Measurements from ENCODE around the gene SUGP2.

SUGP2 gene

GRCh38 chr19:19059018-19059836, 25.9 kb upstream of the SUGP2 start:
- DNase-seq (ENCODE audit: low spot score): no peak

- DNase-seq (ENCODE audit: low spot score): no peak
These were observed 24.4 kb upstream of the SUGP2 start for GRCh38 chr19:19057720-19058119.

- DNase-seq (ENCODE audit: low spot score): no peak
These were observed 24.0 kb upstream of the SUGP2 start for GRCh38 chr19:19057317-19057716.

- no peak for DNase-seq (ENCODE audit: low spot score)
These were observed 23.4 kb upstream of the SUGP2 start for GRCh38 chr19:19056636-19057275.

GRCh38 chr19:19055701-19056100, 22.4 kb upstream of the SUGP2 start:
- no peak for DNase-seq (ENCODE audit: low spot score)

GRCh38 chr19:19054939-19055440, 21.7 kb upstream of the SUGP2 start:
- DNase-seq (ENCODE audit: low spot score): no peak

GRCh38 chr19:19054315-19054938, 21.1 kb upstream of the SUGP2 start:
- DNase-seq (ENCODE audit: low spot score): no peak

GRCh38 chr19:19053508-19054314, 20.4 kb upstream of the SUGP2 start:
- DNase-seq (ENCODE audit: low spot score): peak; percentile 72

- no peak for DNase-seq (ENCODE audit: low spot score)
These were observed 19.6 kb upstream of the SUGP2 start for GRCh38 chr19:19052921-19053320.

- no peak for DNase-seq (ENCODE audit: low spot score)
These were observed 18.3 kb upstream of the SUGP2 start for GRCh38 chr19:19051478-19052213.

GRCh38 chr19:19050731-19051130, 17.4 kb upstream of the SUGP2 start:
- DNase-seq (ENCODE audit: low spot score): no peak

GRCh38 chr19:19050104-19050503, 16.8 kb upstream of the SUGP2 start:
- no peak for DNase-seq (ENCODE audit: low spot score)

GRCh38 chr19:19049406-19049805, 16.1 kb upstream of the SUGP2 start:
- DNase-seq (ENCODE audit: low spot score): no peak

GRCh38 chr19:19043881-19044280, 10.6 kb upstream of the SUGP2 start:
- DNase-seq (ENCODE audit: low spot score): no peak

- no peak for DNase-seq (ENCODE audit: low spot score)
These were observed 10.2 kb upstream of the SUGP2 start for GRCh38 chr19:19043481-19043880.

- DNase-seq (ENCODE audit: low spot score): no peak
These were observed 9.5 kb upstream of the SUGP2 start for GRCh38 chr19:19042732-19043280.

GRCh38 chr19:19040417-19040816, 7.1 kb upstream of the SUGP2 start:
- DNase-seq (ENCODE audit: low spot score): no peak

- DNase-seq (ENCODE audit: low spot score): no peak
These were observed 6.6 kb upstream of the SUGP2 start for GRCh38 chr19:19039901-19040300.

- DNase-seq (ENCODE audit: low spot score): no peak
These were observed 897 bp upstream of the SUGP2 start for GRCh38 chr19:19034204-19034624.

- DNase-seq (ENCODE audit: low spot score): no peak
These were observed 216 bp downstream of the SUGP2 start for GRCh38 chr19:19033176-19033425.

GRCh38 chr19:19032420-19033175, 719 bp downstream of the SUGP2 start:
- DNase-seq (ENCODE audit: low spot score): peak; percentile 94

All from Ammon's horn (tissue), 1 donor.